SK-N-MC (cell line): ENCODE results near the gene SLC24A4.
"Not testable (repeated sequence)": the region's sequence is repeated elsewhere in the genome, so short reads cannot be mapped to it uniquely, and the experiment has no call there.

ENCODE experiments used
- DNase-seq: peaks from one replicate; pipeline ENCODE4 v3.0.0-alpha.2; 2011; ENCODE audit warnings: low read depth, low spot score
- H3K27ac ChIP-seq: fragments of 200-600 bp; sonication (generic); 2 replicates; pipeline ENCODE4 v1.5.1; 2016; ENCODE audit warnings: mixed run types
- H3K36me3 ChIP-seq: fragments of 200-600 bp; sonication (generic); 2 replicates; pipeline ENCODE4 v1.6.1; 2017; ENCODE audit warnings: antibody characterized with exemption, low read length, mixed read lengths; ENCODE audit not compliant: insufficient read depth
- H3K4me3 ChIP-seq: fragments of 200-600 bp; sonication (generic); 2 replicates; pipeline ENCODE4 v1.5.1; 2016
- H3K9ac ChIP-seq: fragments of 200-600 bp; sonication (generic); 2 replicates; pipeline ENCODE4 v1.8.0; 2017; ENCODE audit warnings: mixed run types, mixed read lengths; ENCODE audit not compliant: insufficient read length
- H3K9me3 ChIP-seq: fragments of 200-600 bp; sonication (generic); 2 replicates; pipeline ENCODE4 v1.6.1; 2017; ENCODE audit warnings: low read depth, mild to moderate bottlenecking, antibody characterized with exemption, low read length, moderate library complexity, mixed read lengths
- EZH2 ChIP-seq: fragments of 200-600 bp; sonication (generic); IDR thresholded peaks from one replicate; pipeline ENCODE4 v1.6.1; 2017; ENCODE audit warnings: antibody characterized with exemption
- FOXP2 ChIP-seq: optimal IDR thresholded peaks from 2 replicates; pipeline ENCODE3; 2011; ENCODE audit warnings: mild to moderate bottlenecking, moderate library complexity; ENCODE audit not compliant: insufficient read depth; ENCODE audit errors: extremely low read length, control extremely low read depth
- POLR2AphosphoS5 ChIP-seq: IDR thresholded peaks from 2 replicates; pipeline ENCODE4 v1.6.1; 2012; ENCODE audit warnings: mild to moderate bottlenecking, low read depth, low read length, borderline replicate concordance

Gene SLC24A4

GRCh38 chr14:92525322-92526095 is 202.5 kb downstream of the SLC24A4 start:
- Histone ChIP-seq H3K9ac (no peak overlapping the region), H3K36me3 (no peaks in the 10 kb centered on the region), H3K9me3 (no peaks in the 10 kb centered on the region), H3K4me3 (no peak overlapping the region), H3K27ac (no peak overlapping the region)
- no peak for DNase-seq
- no peak for TF ChIP-seq POLR2AphosphoS5

- no peaks in the 10 kb centered on the region for H3K9me3 ChIP-seq
- DNase-seq: no peak
- no peak overlapping the region for H3K4me3 ChIP-seq
- H3K27ac ChIP-seq: no peak overlapping the region
- H3K36me3 ChIP-seq: no peaks in the 10 kb centered on the region
- TF ChIP-seq FOXP2: no peak
- no peak for TF ChIP-seq EZH2
- no peak for TF ChIP-seq POLR2AphosphoS5
- no peak overlapping the region for H3K9ac ChIP-seq
Measured at GRCh38 chr14:92527721-92528120, 204.8 kb downstream of the SLC24A4 start.

- Histone ChIP-seq H3K9ac (no peak overlapping the region), H3K4me3 (no peak overlapping the region), H3K27ac (no peak overlapping the region), H3K9me3 (no peaks in the 10 kb centered on the region), H3K36me3 (no peaks in the 10 kb centered on the region)
- no peak for TF ChIP-seq POLR2AphosphoS5
- DNase-seq: no peak
Measured at GRCh38 chr14:92528486-92529100, 205.6 kb downstream of the SLC24A4 start.

DNA sequence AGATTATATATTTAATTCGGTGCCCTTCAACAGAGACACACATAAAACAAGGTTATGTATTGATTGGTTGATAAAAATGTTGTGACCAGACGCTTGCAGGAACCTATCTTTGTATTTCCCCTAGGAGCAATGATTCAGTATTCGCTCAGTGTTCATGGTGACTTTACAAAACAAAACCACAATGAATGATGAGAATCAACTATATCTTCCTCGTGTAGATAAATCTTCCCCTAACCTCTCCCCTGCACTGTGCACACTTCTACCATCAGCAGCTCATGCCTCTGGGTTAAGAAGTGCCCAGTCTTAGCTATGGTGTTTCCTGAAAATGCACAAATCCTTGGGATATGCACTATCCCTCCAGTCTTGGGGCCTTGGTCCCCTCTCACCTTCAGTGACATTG is 206.9 kb downstream of the SLC24A4 start:
- TF ChIP-seq EZH2 (no peak), POLR2AphosphoS5 (no peak), FOXP2 (no peak)
- Histone ChIP-seq H3K4me3 (no peak overlapping the region), H3K27ac (no peak overlapping the region), H3K36me3 (no peaks in the 10 kb centered on the region), H3K9me3 (no peaks in the 10 kb centered on the region), H3K9ac (no peak overlapping the region)
- no peak for DNase-seq

DNA sequence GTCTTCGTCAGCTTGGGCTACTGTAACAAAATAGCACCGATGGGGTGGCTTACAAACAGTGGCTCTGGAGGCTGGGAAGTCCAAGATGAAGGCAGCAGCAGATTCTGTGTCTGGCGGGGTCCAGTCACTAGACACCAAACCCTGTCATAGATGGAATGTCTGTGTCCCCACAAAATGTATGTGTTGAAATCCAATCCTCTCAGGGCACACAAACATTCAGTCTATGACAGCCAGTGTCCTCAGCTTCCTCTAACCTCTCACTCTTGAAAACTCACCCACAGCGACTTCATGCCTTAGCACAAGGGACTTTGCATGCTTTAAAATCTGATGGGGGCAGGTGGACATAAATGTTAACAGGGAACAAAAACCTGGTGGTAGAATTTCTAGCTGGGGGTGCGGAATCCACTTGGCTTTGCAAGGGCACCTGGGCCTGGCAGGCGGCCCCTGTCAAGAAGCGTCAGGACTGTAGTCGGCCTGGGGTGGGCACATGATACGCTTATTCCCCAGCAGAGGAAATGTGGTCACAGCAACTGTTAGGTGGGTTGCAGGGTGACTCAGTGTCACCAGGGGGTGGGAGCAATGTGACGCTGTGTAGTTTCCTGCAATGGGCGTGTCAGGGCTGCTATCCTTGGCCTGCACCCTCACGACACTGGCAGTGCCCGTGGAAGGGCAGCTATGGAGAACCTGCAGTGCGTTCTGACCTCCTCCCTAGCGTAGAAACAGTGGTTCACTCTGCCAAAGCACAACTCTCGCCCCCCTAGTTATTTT is 208.3 kb downstream of the SLC24A4 start:
- Histone ChIP-seq H3K27ac (no peak overlapping the region), H3K9me3 (no peaks in the 10 kb centered on the region), H3K9ac (no peak overlapping the region), H3K4me3 (no peak overlapping the region), H3K36me3 (no peaks in the 10 kb centered on the region)
- DNase-seq: no peak
- no peak for TF ChIP-seq POLR2AphosphoS5
- TF ChIP-seq FOXP2: no peak
- no peak for TF ChIP-seq EZH2

DNA sequence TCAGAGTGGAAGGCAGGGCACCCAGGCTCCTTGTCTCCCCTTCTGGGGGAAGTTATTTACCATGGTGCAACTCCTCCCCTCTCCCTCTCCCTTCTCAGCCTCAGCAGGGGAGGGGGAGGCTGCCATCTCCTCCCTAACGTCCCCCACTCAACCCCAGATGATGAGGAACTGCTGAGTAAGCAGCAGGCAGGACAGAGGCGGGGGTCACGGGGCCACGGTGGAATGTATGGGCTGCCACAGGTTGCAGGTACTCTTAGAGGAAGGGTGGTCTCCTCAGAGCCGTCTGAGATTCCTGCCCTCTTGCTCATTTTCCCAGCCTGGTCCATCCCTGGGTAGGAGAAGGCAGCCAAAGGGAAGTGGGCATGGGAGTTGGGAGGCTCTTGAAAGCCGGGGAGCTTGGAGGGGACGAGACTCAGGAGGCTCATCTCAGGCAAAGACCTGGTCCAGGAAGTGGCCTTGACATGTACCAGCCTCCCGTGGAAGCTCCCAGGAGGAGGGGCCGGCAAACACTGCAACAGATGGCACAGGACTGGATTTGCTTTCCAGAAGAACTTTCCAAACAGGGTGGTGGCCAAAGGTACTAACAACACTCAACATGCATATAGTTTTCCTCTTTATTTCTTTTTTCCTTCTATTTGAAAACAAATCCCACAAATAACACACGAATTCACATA is 209.7 kb downstream of the SLC24A4 start:
- no peak for DNase-seq
- no peak overlapping the region for H3K9ac ChIP-seq

GRCh38 chr14:92534932-92535643 is 212.1 kb downstream of the SLC24A4 start:
- H3K36me3 ChIP-seq: no peaks in the 10 kb centered on the region
- no peak overlapping the region for H3K27ac ChIP-seq
- TF ChIP-seq POLR2AphosphoS5 (no peak), EZH2 (no peak), FOXP2 (no peak)
- no peak for DNase-seq
- H3K4me3 ChIP-seq: no peak overlapping the region
- no peak overlapping the region for H3K9ac ChIP-seq
- H3K9me3 ChIP-seq: no peaks in the 10 kb centered on the region

More for the DNA sequence above, 209.7 kb downstream of the SLC24A4 start:
- TF ChIP-seq POLR2AphosphoS5: no peak
- TF ChIP-seq EZH2: no peak
- no peak for TF ChIP-seq FOXP2
- Histone ChIP-seq H3K9me3 (no peaks in the 10 kb centered on the region), H3K36me3 (no peaks in the 10 kb centered on the region), H3K27ac (no peak overlapping the region), H3K4me3 (no peak overlapping the region)

GRCh38 chr14:92536231-92536630 is 213.3 kb downstream of the SLC24A4 start:
- DNase-seq, H3K4me3 ChIP-seq, H3K9me3 ChIP-seq, H3K27ac ChIP-seq, H3K36me3 ChIP-seq, H3K9ac ChIP-seq: not testable (repeated sequence)
